Neural cell (in vitro differentiated cells): Measurements from ENCODE around the gene TUBB8. TPM values are rescaled to one million over a fixed set of nuclear protein-coding genes. Genes with fewer than 3 reads are reported as not detected.

ENCODE experiments used
- H2AFZ ChIP-seq: fragments of 200-600, 300-800 bp; sonication (generic), shearing (Covaris generic); 2 replicates; pipeline ENCODE4 v1.6.0; 2014; ENCODE audit warnings: low read depth, mild to moderate bottlenecking, antibody characterized with exemption, low read length, moderate library complexity
- H3F3A ChIP-seq: fragments of 200-600 bp; shearing (Covaris generic); 2 replicates; pipeline ENCODE4 v1.6.1; 2016; ENCODE audit warnings: mild to moderate bottlenecking, moderate library complexity, mixed read lengths, antibody characterized with exemption, low read length; ENCODE audit not compliant: insufficient read depth, poor library complexity, severe bottlenecking
- H3K27ac ChIP-seq: fragments of 200-600, 300-800 bp; sonication (generic), shearing (Covaris generic); 2 replicates; pipeline ENCODE4 v1.5.1; 2014; ENCODE audit warnings: mild to moderate bottlenecking, low read length, moderate library complexity
- H3K27me3 ChIP-seq: fragments of 300-800, 200-600 bp; sonication (generic), shearing (Covaris generic); 2 replicates; pipeline ENCODE4 v1.6.0; 2014; ENCODE audit warnings: mild to moderate bottlenecking, low read depth, low read length, moderate library complexity; ENCODE audit not compliant: insufficient read depth
- H3K36me3 ChIP-seq: fragments of 300-800, 200-600 bp; sonication (generic), shearing (Covaris generic); 2 replicates; pipeline ENCODE4 v1.5.1; 2014; ENCODE audit warnings: mild to moderate bottlenecking, antibody characterized with exemption, low read length, moderate library complexity; ENCODE audit not compliant: insufficient read depth
- H3K4me2 ChIP-seq: fragments of 300-800, 200-600 bp; sonication (generic), shearing (Covaris generic); 2 replicates; pipeline ENCODE4 v1.6.0; 2014; ENCODE audit warnings: mild to moderate bottlenecking, low read length
- H3K4me3 ChIP-seq: fragments of 300-800, 200-600 bp; sonication (generic), shearing (Covaris generic); 2 replicates; pipeline ENCODE4 v1.5.1; 2014; ENCODE audit warnings: mild to moderate bottlenecking, low read length, moderate library complexity
- H3K79me2 ChIP-seq: fragments of 200-600 bp; shearing (Covaris generic); replicated peaks from 2 replicates; pipeline ENCODE4 v1.6.0; 2014; ENCODE audit warnings: mild to moderate bottlenecking, low read length, moderate library complexity; ENCODE audit not compliant: insufficient read depth
- H3K9ac ChIP-seq: fragments of 300-800, 200-600 bp; sonication (generic), shearing (Covaris generic); 2 replicates; pipeline ENCODE4 v1.6.1; 2016; ENCODE audit warnings: mild to moderate bottlenecking, low read length, mixed read lengths
- H3K9me2 ChIP-seq: fragments of 200-600 bp; shearing (Covaris generic); 2 replicates; pipeline ENCODE4 v1.6.1; 2016; ENCODE audit warnings: mild to moderate bottlenecking, low read length, mixed read lengths; ENCODE audit not compliant: insufficient read depth
- H3K9me3 ChIP-seq: fragments of 200-600, 300-800 bp; sonication (generic), shearing (Covaris generic); 2 replicates; pipeline ENCODE4 v1.6.1; 2016; ENCODE audit warnings: mild to moderate bottlenecking, mixed run types, low read length, moderate library complexity, mixed read lengths
- H4K20me1 ChIP-seq: fragments of 200-600 bp; shearing (Covaris generic); 2 replicates; pipeline ENCODE4 v1.6.1; 2016; ENCODE audit warnings: mild to moderate bottlenecking, mixed run types; ENCODE audit not compliant: insufficient read depth
- EP300 ChIP-seq: fragments of 450-650 bp; conservative IDR thresholded peaks from 2 replicates; pipeline ENCODE4 v1.6.1; 2014; ENCODE audit warnings: antibody characterized with exemption, mild to moderate bottlenecking, moderate library complexity; ENCODE audit not compliant: poor library complexity, severe bottlenecking
- EZH2 ChIP-seq: fragments of 200-600, 300-800 bp; shearing (Covaris generic), sonication (generic); IDR thresholded peaks from 2 replicates; pipeline ENCODE4 v1.6.1; 2014; ENCODE audit warnings: antibody characterized with exemption, low read length, borderline replicate concordance, mild to moderate bottlenecking; ENCODE audit not compliant: insufficient read depth, poor library complexity, severe bottlenecking
- MXI1 ChIP-seq: fragments of 450-650 bp; conservative IDR thresholded peaks from 2 replicates; pipeline ENCODE4 v1.6.1; 2014; ENCODE audit warnings: antibody characterized with exemption, mild to moderate bottlenecking; ENCODE audit not compliant: poor library complexity, severe bottlenecking
- POLR2AphosphoS5 ChIP-seq: IDR thresholded peaks from 2 replicates; pipeline ENCODE4 v1.6.1; 2012
- RAD21 ChIP-seq: fragments of 450-650 bp; conservative IDR thresholded peaks from 2 replicates; pipeline ENCODE4 v1.6.1; 2014; ENCODE audit warnings: antibody characterized with exemption, mild to moderate bottlenecking, moderate library complexity
- SMC3 ChIP-seq: fragments of 450-650 bp; conservative IDR thresholded peaks from 2 replicates; pipeline ENCODE4 v1.6.1; 2014; ENCODE audit warnings: antibody characterized with exemption, mild to moderate bottlenecking, moderate library complexity; ENCODE audit not compliant: poor library complexity
- TAF1 ChIP-seq: IDR thresholded peaks from 2 replicates; pipeline ENCODE4 v1.6.1; 2012; ENCODE audit warnings: low read depth
- polyA minus RNA-seq: library from RNA; depleted of rRNA, polyadenylated mRNA; stranded (reverse); fragments of >200 nt; gene quantifications from 2 replicates; pipeline ENCODE4 v1.2.3, GENCODE V29; 2014
- polyA plus RNA-seq: library from polyadenylated mRNA; depleted of rRNA; stranded (reverse); fragments of >200 nt; gene quantifications from 2 replicates; pipeline ENCODE4 v1.2.3, GENCODE V29; 2014
- TF ChIP-seq, protein P1 (sequence below): fragments of 450-650 bp; IDR thresholded peaks from 2 replicates; pipeline ENCODE4 v1.5.1; 2014; ENCODE audit warnings: antibody characterized with exemption, mild to moderate bottlenecking, moderate library complexity; ENCODE audit not compliant: poor library complexity, severe bottlenecking
- TF ChIP-seq, protein P2 (sequence below): IDR thresholded peaks from 2 replicates; pipeline ENCODE4 v1.6.1; 2012; ENCODE audit warnings: borderline replicate concordance

The TUBB8 gene
- 0.46 and 0.69 TPM in 2 replicates for polyA plus RNA-seq
- not detected in 2 replicates for polyA minus RNA-seq

DNA sequence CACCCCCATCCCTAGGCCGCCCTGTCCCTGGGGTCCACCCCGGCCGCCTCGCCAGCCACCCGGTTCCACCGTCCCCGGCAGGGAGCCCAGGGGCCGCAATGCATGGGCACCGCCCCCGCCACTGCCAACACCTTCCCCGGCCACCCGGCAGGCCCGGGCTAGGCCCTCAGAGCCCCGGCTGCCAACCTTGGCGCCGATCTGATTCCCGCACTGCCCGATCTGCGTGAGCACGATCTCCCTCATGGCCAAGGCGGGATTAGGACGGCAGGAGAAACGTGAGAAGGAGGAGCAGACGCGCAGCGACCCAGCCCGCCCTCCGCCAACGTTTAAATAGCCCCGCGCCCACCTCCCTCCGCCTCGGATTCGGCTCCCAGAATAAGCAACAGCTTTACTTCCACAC, at the start of gene TUBB8:
Gene TUBB8 (minus strand): TSS at position 301 of the 400 bp plus-strand sequence. CDS start 58 bp downstream, at position 243.
- TF ChIP-seq RAD21 (no peak), EZH2 (no peak), SMC3 (no peak), POLR2AphosphoS5 (no peak), MXI1 (no peak), EP300 (no peak), TAF1 (no peak)
- TF ChIP-seq, protein P1, sequence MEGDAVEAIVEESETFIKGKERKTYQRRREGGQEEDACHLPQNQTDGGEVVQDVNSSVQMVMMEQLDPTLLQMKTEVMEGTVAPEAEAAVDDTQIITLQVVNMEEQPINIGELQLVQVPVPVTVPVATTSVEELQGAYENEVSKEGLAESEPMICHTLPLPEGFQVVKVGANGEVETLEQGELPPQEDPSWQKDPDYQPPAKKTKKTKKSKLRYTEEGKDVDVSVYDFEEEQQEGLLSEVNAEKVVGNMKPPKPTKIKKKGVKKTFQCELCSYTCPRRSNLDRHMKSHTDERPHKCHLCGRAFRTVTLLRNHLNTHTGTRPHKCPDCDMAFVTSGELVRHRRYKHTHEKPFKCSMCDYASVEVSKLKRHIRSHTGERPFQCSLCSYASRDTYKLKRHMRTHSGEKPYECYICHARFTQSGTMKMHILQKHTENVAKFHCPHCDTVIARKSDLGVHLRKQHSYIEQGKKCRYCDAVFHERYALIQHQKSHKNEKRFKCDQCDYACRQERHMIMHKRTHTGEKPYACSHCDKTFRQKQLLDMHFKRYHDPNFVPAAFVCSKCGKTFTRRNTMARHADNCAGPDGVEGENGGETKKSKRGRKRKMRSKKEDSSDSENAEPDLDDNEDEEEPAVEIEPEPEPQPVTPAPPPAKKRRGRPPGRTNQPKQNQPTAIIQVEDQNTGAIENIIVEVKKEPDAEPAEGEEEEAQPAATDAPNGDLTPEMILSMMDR: no peak
- TF ChIP-seq, protein P2, sequence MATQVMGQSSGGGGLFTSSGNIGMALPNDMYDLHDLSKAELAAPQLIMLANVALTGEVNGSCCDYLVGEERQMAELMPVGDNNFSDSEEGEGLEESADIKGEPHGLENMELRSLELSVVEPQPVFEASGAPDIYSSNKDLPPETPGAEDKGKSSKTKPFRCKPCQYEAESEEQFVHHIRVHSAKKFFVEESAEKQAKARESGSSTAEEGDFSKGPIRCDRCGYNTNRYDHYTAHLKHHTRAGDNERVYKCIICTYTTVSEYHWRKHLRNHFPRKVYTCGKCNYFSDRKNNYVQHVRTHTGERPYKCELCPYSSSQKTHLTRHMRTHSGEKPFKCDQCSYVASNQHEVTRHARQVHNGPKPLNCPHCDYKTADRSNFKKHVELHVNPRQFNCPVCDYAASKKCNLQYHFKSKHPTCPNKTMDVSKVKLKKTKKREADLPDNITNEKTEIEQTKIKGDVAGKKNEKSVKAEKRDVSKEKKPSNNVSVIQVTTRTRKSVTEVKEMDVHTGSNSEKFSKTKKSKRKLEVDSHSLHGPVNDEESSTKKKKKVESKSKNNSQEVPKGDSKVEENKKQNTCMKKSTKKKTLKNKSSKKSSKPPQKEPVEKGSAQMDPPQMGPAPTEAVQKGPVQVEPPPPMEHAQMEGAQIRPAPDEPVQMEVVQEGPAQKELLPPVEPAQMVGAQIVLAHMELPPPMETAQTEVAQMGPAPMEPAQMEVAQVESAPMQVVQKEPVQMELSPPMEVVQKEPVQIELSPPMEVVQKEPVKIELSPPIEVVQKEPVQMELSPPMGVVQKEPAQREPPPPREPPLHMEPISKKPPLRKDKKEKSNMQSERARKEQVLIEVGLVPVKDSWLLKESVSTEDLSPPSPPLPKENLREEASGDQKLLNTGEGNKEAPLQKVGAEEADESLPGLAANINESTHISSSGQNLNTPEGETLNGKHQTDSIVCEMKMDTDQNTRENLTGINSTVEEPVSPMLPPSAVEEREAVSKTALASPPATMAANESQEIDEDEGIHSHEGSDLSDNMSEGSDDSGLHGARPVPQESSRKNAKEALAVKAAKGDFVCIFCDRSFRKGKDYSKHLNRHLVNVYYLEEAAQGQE: no peak
- Histone ChIP-seq H3K9ac (no peak within 1 kb of the TSS), H3K4me3 (no peak within 1 kb of the TSS), H3K79me2 (no peaks in the 10 kb centered on the region), H3F3A (no peaks in the 10 kb centered on the region), H2AFZ (no peak within 1 kb of the TSS), H4K20me1 (no peaks in the 10 kb centered on the region), H3K36me3 (no peaks in the 10 kb centered on the region), H3K27me3 (no peaks in the 10 kb centered on the region), H3K4me2 (no peak within 1 kb of the TSS), H3K9me3 (no peaks in the 10 kb centered on the region), H3K27ac (no peak within 1 kb of the TSS), H3K9me2 (no peaks in the 10 kb centered on the region)

GRCh38 chr10:96466-96865, 47.4 kb upstream of the TUBB8 start:
- Histone ChIP-seq H3K9ac (no peak overlapping the region), H3K79me2 (no peaks in the 10 kb centered on the region), H3K4me3 (no peak overlapping the region), H3K27me3 (no peaks in the 10 kb centered on the region), H3F3A (no peaks in the 10 kb centered on the region), H3K27ac (no peak overlapping the region), H3K36me3 (no peaks in the 10 kb centered on the region), H3K9me2 (no peaks in the 10 kb centered on the region), H3K9me3 (peaks cover 16% of the 10 kb centered on the region), H4K20me1 (no peaks in the 10 kb centered on the region), H2AFZ (no peak overlapping the region), H3K4me2 (no peak overlapping the region)
- TF ChIP-seq EP300: no peak
- no peak for TF ChIP-seq EZH2
- TF ChIP-seq, protein P2: no peak
- TF ChIP-seq POLR2AphosphoS5: no peak
- no peak for TF ChIP-seq RAD21
- no peak for TF ChIP-seq MXI1
- no peak for TF ChIP-seq TAF1
- no peak for TF ChIP-seq SMC3
- TF ChIP-seq, protein P1: no peak
